A673 (cell line): Measurements from ENCODE around the gene HDAC4. TPM values are rescaled to one million over a fixed set of nuclear protein-coding genes. Genes with fewer than 3 reads are reported as not detected.

Experiments used
- BruUV-seq: library from RNA; stranded (reverse); fragments of 400-500 nt; replicated peaks from 2 replicates; lab custom pipeline; 2021; lab: Mats Ljungman, UMichigan
- CTCF ChIA-PET: fragments of 300-600 bp; sonication (Branson Sonifier 250); formaldehyde crosslinking; loops from one replicate; lab custom pipeline; 2022; ENCODE audit warnings: antibody characterized with exemption; lab: Charles Lee
- POLR2A ChIA-PET: fragments of 300-600 bp; sonication (Branson Sonifier 250); formaldehyde crosslinking; loops from one replicate; lab custom pipeline; 2022; ENCODE audit warnings: antibody characterized with exemption; ENCODE audit not compliant: low non-redundant PET; lab: Charles Lee
- DNase-seq: peaks from one replicate; pipeline ENCODE4 v3.0.0-alpha.2; 2015; ENCODE audit warnings: low spot score
- H3K27ac ChIP-seq: fragments of 200-600 bp; sonication (generic); 2 replicates; pipeline ENCODE4 v1.5.1; 2016; ENCODE audit warnings: mixed run types, low read depth, mild to moderate bottlenecking, mixed read lengths, antibody characterized with exemption, low read length; ENCODE audit not compliant: poor library complexity, severe bottlenecking
- H3K27me3 ChIP-seq: fragments of 200-600 bp; sonication (generic); replicated peaks from 2 replicates; pipeline ENCODE4 v1.6.1; 2017; ENCODE audit warnings: mixed run types, low read depth, mild to moderate bottlenecking, mixed read lengths, antibody characterized with exemption, low read length; ENCODE audit not compliant: insufficient read depth, poor library complexity
- H3K36me3 ChIP-seq: fragments of 200-600 bp; sonication (generic); 2 replicates; pipeline ENCODE4 v1.6.1; 2016; ENCODE audit warnings: mixed run types, mild to moderate bottlenecking, mixed read lengths, antibody characterized with exemption, low read length; ENCODE audit not compliant: insufficient read depth, poor library complexity, severe bottlenecking
- H3K4me1 ChIP-seq: fragments of 200-600 bp; sonication (generic); 2 replicates; pipeline ENCODE4 v1.6.1; 2017; ENCODE audit warnings: mixed run types, mild to moderate bottlenecking, mixed read lengths, antibody characterized with exemption, low read length; ENCODE audit not compliant: insufficient read depth, poor library complexity, severe bottlenecking
- H3K4me3 ChIP-seq: fragments of 200-600 bp; sonication (generic); 2 replicates; pipeline ENCODE4 v1.5.1; 2016; ENCODE audit warnings: low read depth, mixed run types, mild to moderate bottlenecking, mixed read lengths, low read length; ENCODE audit not compliant: poor library complexity, severe bottlenecking
- H3K9me3 ChIP-seq: fragments of 200-600 bp; sonication (generic); 2 replicates; pipeline ENCODE4 v1.6.1; 2016; ENCODE audit warnings: mixed run types, low read depth, mild to moderate bottlenecking, mixed read lengths, antibody characterized with exemption, low read length; ENCODE audit not compliant: poor library complexity, severe bottlenecking
- EZH2 ChIP-seq: fragments of 200-600 bp; sonication (generic); IDR thresholded peaks from 2 replicates; pipeline ENCODE4 v1.6.1; 2017; ENCODE audit warnings: borderline replicate concordance, low read depth, mild to moderate bottlenecking, mixed read lengths, antibody characterized with exemption, low read length; ENCODE audit not compliant: poor library complexity, severe bottlenecking
- intact Hi-C: fragments of 100-400 bp; cut with micrococcal nuclease; formaldehyde crosslinking; loops from one replicate; pipeline ENCODE4 v1.10.0; 2022; ENCODE audit not compliant: unreplicated experiment
- total RNA-seq: library from RNA; stranded (reverse); gene quantifications from 2 replicates; pipeline ENCODE4 v1.2.3, GENCODE V29; 2021
- TF ChIP-seq, protein P1 (sequence below): fragments of 300-800, 200-600 bp; sonication (generic); conservative IDR thresholded peaks from 2 replicates; pipeline ENCODE4 v1.5.1; 2017; ENCODE audit warnings: low read depth, mild to moderate bottlenecking, antibody characterized with exemption, low read length, moderate library complexity, mixed read lengths

HDAC4 gene
- total RNA-seq, 1 experiment from 2014 or later = 40.0 TPM

DNA sequence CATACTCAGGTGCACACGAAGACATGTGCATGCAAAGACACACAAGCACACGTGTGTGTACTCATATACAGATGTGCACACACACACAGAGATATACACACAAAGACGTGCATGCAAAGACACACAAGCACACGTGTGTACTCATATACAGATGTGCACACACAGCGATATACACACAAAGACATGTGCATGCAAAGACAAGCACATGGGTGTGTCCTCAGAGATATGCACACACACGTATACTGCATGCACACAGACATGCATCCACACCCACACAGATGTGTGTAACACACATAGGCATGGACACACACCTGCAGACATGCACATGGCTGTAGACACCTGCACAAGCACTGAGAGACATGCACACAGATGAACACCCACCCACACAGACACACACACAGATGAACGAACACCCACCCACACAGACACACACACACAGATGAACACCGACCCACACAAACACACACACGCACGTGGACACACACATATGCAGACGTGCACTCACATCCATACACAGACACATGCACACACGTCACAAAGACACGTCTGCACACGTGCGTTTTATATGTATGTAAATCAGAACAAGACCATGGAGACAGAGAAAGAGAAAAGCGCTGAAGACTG lies 321.0 kb downstream of the HDAC4 start:
- H3K4me1 ChIP-seq = no peaks in the 10 kb centered on the region
- intact Hi-C loops = no loop called here
- no peak overlapping the region for H3K27ac ChIP-seq
- ChIA-PET CTCF (no interaction called here), POLR2A (no interaction called here)
- H3K36me3 ChIP-seq = no peaks in the 10 kb centered on the region
- no peak for TF ChIP-seq EZH2
- TF ChIP-seq, protein P1, sequence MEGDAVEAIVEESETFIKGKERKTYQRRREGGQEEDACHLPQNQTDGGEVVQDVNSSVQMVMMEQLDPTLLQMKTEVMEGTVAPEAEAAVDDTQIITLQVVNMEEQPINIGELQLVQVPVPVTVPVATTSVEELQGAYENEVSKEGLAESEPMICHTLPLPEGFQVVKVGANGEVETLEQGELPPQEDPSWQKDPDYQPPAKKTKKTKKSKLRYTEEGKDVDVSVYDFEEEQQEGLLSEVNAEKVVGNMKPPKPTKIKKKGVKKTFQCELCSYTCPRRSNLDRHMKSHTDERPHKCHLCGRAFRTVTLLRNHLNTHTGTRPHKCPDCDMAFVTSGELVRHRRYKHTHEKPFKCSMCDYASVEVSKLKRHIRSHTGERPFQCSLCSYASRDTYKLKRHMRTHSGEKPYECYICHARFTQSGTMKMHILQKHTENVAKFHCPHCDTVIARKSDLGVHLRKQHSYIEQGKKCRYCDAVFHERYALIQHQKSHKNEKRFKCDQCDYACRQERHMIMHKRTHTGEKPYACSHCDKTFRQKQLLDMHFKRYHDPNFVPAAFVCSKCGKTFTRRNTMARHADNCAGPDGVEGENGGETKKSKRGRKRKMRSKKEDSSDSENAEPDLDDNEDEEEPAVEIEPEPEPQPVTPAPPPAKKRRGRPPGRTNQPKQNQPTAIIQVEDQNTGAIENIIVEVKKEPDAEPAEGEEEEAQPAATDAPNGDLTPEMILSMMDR = no peak
- no peaks in the 10 kb centered on the region for H3K27me3 ChIP-seq
- DNase-seq = no peak
- BruUV-seq = no TSS peak
- no peak overlapping the region for H3K4me3 ChIP-seq
- no peaks in the 10 kb centered on the region for H3K9me3 ChIP-seq

DNA sequence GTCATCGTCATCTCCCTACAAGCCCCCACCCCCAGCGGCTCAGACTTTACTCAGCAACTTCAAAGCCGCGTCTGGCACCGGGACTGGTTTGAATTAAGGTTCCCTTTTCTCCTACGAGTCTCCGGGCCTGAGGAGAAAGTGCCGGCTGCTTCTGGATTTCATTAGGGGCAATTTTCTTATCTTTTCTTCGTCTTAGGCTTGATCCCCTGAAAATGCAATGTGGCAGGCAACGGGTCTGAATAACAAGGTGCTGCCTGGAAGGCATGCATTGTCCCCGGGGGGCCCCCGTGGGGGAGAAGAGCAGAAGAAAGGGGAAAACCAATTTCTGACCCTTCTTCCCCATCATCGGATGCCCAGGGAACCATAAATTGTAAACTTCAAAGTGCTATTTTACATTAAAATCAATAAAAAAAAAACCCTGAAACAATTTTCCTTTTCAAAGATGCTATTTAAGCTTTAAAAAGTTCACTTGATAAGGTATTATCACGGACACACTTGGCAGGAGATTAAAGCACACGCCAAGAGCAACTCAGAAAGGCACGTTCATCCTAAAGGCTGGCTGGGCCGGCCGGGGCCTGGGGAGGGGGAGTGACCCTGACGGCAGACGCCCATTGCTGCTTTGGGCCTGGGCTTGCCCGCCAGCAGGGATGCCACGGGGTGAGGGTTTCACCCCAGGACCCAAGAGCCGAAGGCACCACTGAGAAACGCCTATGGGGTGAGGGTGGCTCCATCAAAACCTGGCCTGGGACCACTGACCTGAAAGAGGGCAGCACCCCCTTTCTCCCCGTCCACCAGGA lies 322.5 kb downstream of the HDAC4 start:
- DNase-seq = no peak
- Histone ChIP-seq H3K27me3 (no peaks in the 10 kb centered on the region), H3K4me3 (no peak overlapping the region), H3K4me1 (no peaks in the 10 kb centered on the region), H3K27ac (no peak overlapping the region), H3K9me3 (no peaks in the 10 kb centered on the region), H3K36me3 (no peaks in the 10 kb centered on the region)
- no TSS peak for BruUV-seq
- no peak for TF ChIP-seq EZH2
- TF ChIP-seq, protein P1 = no peak
- intact Hi-C loops = no loop called here
- CTCF ChIA-PET = no interaction called here
- POLR2A ChIA-PET = no interaction called here

DNA sequence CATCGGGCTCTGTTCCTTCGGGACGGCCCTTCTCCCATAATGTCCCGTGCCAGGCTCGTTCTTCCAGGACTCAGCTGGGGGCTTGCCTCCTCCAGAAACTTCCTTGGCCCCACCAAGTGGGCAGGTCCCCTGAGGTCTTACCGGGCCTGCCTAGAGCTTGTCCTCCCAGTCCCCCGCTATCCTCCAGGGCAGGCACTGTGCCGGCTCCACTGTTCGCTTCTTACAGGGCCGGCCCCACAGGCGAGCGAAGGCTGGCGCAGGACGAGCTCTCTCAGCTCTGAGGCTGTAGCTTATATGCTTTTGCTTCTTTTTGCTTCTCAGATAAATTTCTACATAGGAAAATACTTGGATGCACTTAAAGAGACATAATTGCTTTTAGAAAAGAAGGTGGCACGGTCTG lies 323.6 kb downstream of the HDAC4 start:
- H3K4me1 ChIP-seq = no peaks in the 10 kb centered on the region
- BruUV-seq = no TSS peak
- DNase-seq = no peak
- no peaks in the 10 kb centered on the region for H3K9me3 ChIP-seq
- intact Hi-C loops = no loop called here
- TF ChIP-seq, protein P1 = no peak
- TF ChIP-seq EZH2 = no peak
- no peaks in the 10 kb centered on the region for H3K27me3 ChIP-seq
- H3K36me3 ChIP-seq = no peaks in the 10 kb centered on the region
- H3K27ac ChIP-seq = no peak overlapping the region
- POLR2A ChIA-PET = no interaction called here
- CTCF ChIA-PET = no interaction called here
- H3K4me3 ChIP-seq = no peak overlapping the region
